Type B pancreatic cell (in vitro differentiated cells): ENCODE data around the gene EVI2A. TPM values are rescaled to one million over a fixed set of nuclear protein-coding genes. Genes with fewer than 3 reads are reported as not detected.

ENCODE experiments used
- DNase-seq: peaks from one replicate; pipeline ENCODE4 v3.0.0; 2021; ENCODE audit warnings: mixed read lengths; ENCODE audit not compliant: unreplicated experiment; ENCODE audit errors: extremely low spot score
- H3K27ac Mint-ChIP-seq: 2 replicates; pipeline ENCODE4 v1.8.0; 2021; ENCODE audit warnings: mild to moderate bottlenecking, mixed read lengths
- H3K27me3 Mint-ChIP-seq: 2 replicates; pipeline ENCODE4 v1.8.0; 2021; ENCODE audit warnings: mixed read lengths
- H3K36me3 Mint-ChIP-seq: 2 replicates; pipeline ENCODE4 v1.8.0; 2021; ENCODE audit warnings: mixed read lengths
- H3K4me1 Mint-ChIP-seq: one replicate; pipeline ENCODE4 v1.8.0; 2021; ENCODE audit warnings: mixed read lengths; ENCODE audit not compliant: unreplicated experiment
- H3K4me3 Mint-ChIP-seq: 2 replicates; pipeline ENCODE4 v1.8.0; 2021; ENCODE audit warnings: mild to moderate bottlenecking, mixed read lengths
- H3K9me3 Mint-ChIP-seq: 2 replicates; pipeline ENCODE4 v1.8.0; 2021; ENCODE audit warnings: mixed read lengths
- long read RNA-seq: library from polyadenylated mRNA; unstranded; transcript quantifications from one replicate; pipeline ENCODE4 v2.0.0, GENCODE V29; 2020
- total RNA-seq: library from RNA; stranded (reverse); gene quantifications from 2 replicates; pipeline ENCODE4 v1.2.1, GENCODE V29; 2021; ENCODE audit warnings: low replicate concordance
- TF ChIP-seq, protein P1 (sequence below): fragments of 200-600 bp; sonication (generic); conservative IDR thresholded peaks from 2 replicates; pipeline ENCODE4 v1.5.0; 2021; ENCODE audit warnings: antibody characterized with exemption, mild to moderate bottlenecking

EVI2A gene, protein sequence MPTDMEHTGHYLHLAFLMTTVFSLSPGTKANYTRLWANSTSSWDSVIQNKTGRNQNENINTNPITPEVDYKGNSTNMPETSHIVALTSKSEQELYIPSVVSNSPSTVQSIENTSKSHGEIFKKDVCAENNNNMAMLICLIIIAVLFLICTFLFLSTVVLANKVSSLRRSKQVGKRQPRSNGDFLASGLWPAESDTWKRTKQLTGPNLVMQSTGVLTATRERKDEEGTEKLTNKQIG
- total RNA-seq = not detected in 2 replicates
- long read RNA-seq = 0 reads

DNA sequence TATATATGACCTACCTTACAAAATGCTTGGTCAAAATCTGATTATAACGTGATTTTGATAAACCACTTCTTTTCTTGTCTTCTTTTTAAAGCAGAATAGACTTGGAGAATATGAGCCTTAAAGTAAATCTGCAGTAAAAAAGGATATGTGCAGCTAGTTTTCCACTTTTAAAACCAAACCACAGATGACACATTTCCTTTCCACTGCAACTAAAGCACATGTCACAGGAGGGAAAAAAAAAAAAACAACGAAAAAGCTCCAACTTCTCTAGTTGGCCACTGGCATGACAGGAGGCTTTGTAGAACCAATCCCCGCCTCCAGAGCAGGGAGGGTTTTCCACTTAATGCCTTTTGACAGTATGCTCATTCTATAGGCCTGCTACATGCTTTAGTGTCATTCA, at the start of gene EVI2A:
Gene EVI2A (minus strand): TSS at position 142 of the 400 bp plus-strand sequence. CDS start 2,609 bp downstream, outside the sequence.
- no peak for DNase-seq
- Mint-ChIP-seq H3K4me1 (peaks cover 5% of the 10 kb centered on the region), H3K27me3 (no peaks in the 10 kb centered on the region), H3K36me3 (peaks cover 7% of the 10 kb centered on the region), H3K9me3 (no peaks in the 10 kb centered on the region), H3K4me3 (no peak within 1 kb of the TSS), H3K27ac (no peak within 1 kb of the TSS)
- TF ChIP-seq, protein P1, sequence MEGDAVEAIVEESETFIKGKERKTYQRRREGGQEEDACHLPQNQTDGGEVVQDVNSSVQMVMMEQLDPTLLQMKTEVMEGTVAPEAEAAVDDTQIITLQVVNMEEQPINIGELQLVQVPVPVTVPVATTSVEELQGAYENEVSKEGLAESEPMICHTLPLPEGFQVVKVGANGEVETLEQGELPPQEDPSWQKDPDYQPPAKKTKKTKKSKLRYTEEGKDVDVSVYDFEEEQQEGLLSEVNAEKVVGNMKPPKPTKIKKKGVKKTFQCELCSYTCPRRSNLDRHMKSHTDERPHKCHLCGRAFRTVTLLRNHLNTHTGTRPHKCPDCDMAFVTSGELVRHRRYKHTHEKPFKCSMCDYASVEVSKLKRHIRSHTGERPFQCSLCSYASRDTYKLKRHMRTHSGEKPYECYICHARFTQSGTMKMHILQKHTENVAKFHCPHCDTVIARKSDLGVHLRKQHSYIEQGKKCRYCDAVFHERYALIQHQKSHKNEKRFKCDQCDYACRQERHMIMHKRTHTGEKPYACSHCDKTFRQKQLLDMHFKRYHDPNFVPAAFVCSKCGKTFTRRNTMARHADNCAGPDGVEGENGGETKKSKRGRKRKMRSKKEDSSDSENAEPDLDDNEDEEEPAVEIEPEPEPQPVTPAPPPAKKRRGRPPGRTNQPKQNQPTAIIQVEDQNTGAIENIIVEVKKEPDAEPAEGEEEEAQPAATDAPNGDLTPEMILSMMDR = no peak

DNA sequence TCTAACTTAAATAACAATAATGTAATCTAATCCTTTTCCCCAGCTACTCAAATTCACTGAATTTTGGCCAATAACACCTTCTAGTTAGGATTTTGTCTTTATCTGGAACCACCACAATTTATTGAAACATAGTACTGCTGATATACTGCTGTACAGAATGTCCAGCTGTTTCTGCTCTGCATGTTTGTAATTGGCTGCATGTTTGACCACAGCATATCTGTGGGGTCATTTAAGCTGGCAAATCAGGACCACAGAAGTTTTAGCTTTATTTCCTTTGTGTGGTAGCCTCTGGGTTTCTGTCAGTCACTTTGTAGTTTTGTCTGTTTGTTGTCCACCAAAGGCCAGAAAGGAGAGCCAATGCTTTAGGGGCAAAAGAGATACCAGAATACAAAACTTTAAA, 47.8 kb upstream of the EVI2A start:
- H3K36me3 Mint-ChIP-seq = peaks cover 19% of the 10 kb centered on the region
- H3K27ac Mint-ChIP-seq = no peak overlapping the region
- TF ChIP-seq, protein P1 = no peak
- H3K27me3 Mint-ChIP-seq = no peaks in the 10 kb centered on the region
- peaks cover 23% of the 10 kb centered on the region for H3K4me1 Mint-ChIP-seq
- no peaks in the 10 kb centered on the region for H3K9me3 Mint-ChIP-seq
- no peak overlapping the region for H3K4me3 Mint-ChIP-seq
- DNase-seq = no peak

DNA sequence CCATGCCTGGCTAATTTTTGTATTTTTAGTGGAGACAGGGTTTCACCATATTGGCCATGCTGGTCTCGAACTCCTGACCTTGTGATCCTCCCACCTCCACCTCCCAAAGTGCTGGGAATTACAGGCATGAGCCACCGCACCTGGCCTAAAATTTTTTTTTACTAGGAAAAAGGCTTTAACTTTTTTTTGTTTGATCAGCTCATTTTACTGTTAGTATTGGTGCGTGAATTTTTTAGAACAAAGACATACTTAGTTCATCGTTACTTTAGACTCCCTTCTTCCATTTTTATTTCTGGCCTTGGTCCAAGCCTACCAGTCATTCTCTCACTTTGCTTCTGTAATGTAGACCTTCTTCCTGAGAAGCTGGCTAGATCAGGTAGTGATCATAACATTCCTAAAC, 44.7 kb upstream of the EVI2A start:
- DNase-seq = no peak
- TF ChIP-seq, protein P1 = no peak
- Mint-ChIP-seq H3K9me3 (no peaks in the 10 kb centered on the region), H3K27me3 (no peaks in the 10 kb centered on the region), H3K36me3 (peaks cover 16% of the 10 kb centered on the region), H3K4me3 (no peak overlapping the region), H3K27ac (no peak overlapping the region), H3K4me1 (peaks cover 6% of the 10 kb centered on the region)

DNA sequence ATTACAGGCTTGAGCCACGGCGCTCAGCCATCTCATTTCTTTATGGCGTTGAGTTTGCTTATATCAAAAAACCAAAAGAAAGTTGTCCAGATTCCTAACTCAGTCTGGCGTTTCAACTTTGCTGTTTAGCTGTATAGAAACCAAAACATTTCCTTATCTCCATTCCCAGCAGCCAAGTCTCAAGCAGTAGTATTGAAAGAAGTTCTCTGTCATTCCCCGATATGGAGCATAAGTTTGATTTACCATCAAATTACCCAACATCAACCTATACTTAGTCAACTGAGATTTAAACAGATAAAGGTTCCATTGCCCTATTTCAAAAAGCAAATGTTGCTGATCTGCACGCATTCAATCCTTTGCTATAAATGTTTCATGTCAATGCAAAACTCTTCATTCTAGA, 42.6 kb upstream of the EVI2A start:
- peaks cover 18% of the 10 kb centered on the region for H3K36me3 Mint-ChIP-seq
- no peak overlapping the region for H3K4me3 Mint-ChIP-seq
- H3K9me3 Mint-ChIP-seq = no peaks in the 10 kb centered on the region
- H3K27ac Mint-ChIP-seq = no peak overlapping the region
- no peak for DNase-seq
- H3K4me1 Mint-ChIP-seq = peaks cover under 1% of the 10 kb centered on the region
- TF ChIP-seq, protein P1 = no peak
- no peaks in the 10 kb centered on the region for H3K27me3 Mint-ChIP-seq

DNA sequence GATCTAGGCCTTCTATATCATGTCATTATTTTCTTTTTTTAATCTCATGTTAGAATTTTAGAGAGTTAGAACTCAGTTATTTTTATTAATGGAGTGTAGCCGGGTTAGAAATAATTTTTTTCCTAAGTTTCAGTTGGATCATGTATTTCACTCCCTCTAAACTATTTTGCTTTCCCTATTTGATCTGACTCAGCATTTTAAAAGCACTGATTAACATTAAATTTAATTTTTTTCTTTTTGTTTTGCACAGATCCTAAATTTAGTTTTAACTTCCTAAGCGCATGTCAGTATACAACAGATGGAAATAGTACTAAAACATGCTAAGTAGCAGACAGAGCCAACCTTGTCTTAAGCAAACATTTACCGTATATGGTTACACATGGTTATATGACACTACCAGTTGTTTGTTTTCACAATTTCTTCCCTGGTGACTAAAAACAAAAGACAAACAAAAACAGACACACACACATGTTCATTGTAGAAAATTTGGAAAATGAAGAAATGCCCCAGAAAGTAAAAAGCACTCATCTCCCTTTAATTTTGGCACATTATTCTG, 36.5 kb upstream of the EVI2A start:
- Mint-ChIP-seq H3K36me3 (peaks cover 6% of the 10 kb centered on the region), H3K4me3 (no peak overlapping the region), H3K27ac (no peak overlapping the region), H3K9me3 (no peaks in the 10 kb centered on the region), H3K4me1 (no peaks in the 10 kb centered on the region), H3K27me3 (no peaks in the 10 kb centered on the region)
- TF ChIP-seq, protein P1 = no peak
- no peak for DNase-seq
